ENCODE results near the gene ARHGAP35. TPM values are rescaled to one million over a fixed set of nuclear protein-coding genes. Genes with fewer than 3 reads are reported as not detected.

ARHGAP35 gene
- total RNA-seq, 1 donor from 2014 or later = 70.2 TPM

- no peak for DNase-seq (ENCODE audit: low spot score)
- no peaks in the 10 kb centered on the region for H3K36me3 Mint-ChIP-seq (ENCODE audit: low read depth)
- H3K4me1 Mint-ChIP-seq (ENCODE audit: low read depth) = peaks cover 11% of the 10 kb centered on the region
- H3K27ac Mint-ChIP-seq (ENCODE audit: unreplicated experiment) = no peak overlapping the region
- no peak overlapping the region for H3K4me3 Mint-ChIP-seq (ENCODE audit: unreplicated experiment)
- H3K9me3 Mint-ChIP-seq (ENCODE audit: low read depth) = no peaks in the 10 kb centered on the region
- no peaks in the 10 kb centered on the region for H3K27me3 Mint-ChIP-seq (ENCODE audit: low read depth)
- TF ChIP-seq CTCF (IDR thresholded peaks at IDR 0.05) = no peak
These were observed 35.1 kb upstream of the ARHGAP35 start for GRCh38 chr19:46825731-46826055.

GRCh38 chr19:46828484-46828883, 32.3 kb upstream of the ARHGAP35 start:
- Mint-ChIP-seq H3K4me3 (ENCODE audit: unreplicated experiment) (no peak overlapping the region), H3K27ac (ENCODE audit: unreplicated experiment) (no peak overlapping the region), H3K9me3 (ENCODE audit: low read depth) (no peaks in the 10 kb centered on the region), H3K36me3 (ENCODE audit: low read depth) (no peaks in the 10 kb centered on the region), H3K27me3 (ENCODE audit: low read depth) (no peaks in the 10 kb centered on the region), H3K4me1 (ENCODE audit: low read depth) (peaks cover 11% of the 10 kb centered on the region)
- no peak for TF ChIP-seq CTCF (IDR thresholded peaks at IDR 0.05)
- DNase-seq (ENCODE audit: low spot score) = no peak

DNA sequence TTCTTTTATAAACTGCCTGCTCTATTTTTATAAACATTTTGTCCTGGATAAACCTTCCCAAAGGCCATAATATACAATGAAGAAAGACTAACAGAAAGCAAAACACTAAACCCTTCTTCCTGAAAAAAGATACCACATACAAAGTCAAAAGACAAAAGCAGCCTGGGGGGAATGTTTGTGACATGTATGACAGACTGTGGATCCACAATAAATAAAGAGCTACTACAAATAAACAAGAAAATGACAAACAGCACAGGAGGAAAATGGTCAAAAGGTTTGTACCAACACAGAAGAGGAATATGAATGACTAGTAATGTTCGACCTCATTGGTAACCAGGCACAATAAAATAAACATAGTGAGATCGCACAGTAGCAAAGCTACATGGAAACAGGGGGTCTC, 29.9 kb upstream of the ARHGAP35 start:
- TF ChIP-seq CTCF (IDR thresholded peaks at IDR 0.05) = no peak
- DNase-seq (ENCODE audit: low spot score) = no peak
- H3K4me3 Mint-ChIP-seq (ENCODE audit: unreplicated experiment) = no peak overlapping the region
- H3K27me3 Mint-ChIP-seq (ENCODE audit: low read depth) = no peaks in the 10 kb centered on the region
- H3K9me3 Mint-ChIP-seq (ENCODE audit: low read depth) = no peaks in the 10 kb centered on the region
- no peak overlapping the region for H3K27ac Mint-ChIP-seq (ENCODE audit: unreplicated experiment)
- H3K36me3 Mint-ChIP-seq (ENCODE audit: low read depth) = no peaks in the 10 kb centered on the region
- peaks cover 11% of the 10 kb centered on the region for H3K4me1 Mint-ChIP-seq (ENCODE audit: low read depth)

DNA sequence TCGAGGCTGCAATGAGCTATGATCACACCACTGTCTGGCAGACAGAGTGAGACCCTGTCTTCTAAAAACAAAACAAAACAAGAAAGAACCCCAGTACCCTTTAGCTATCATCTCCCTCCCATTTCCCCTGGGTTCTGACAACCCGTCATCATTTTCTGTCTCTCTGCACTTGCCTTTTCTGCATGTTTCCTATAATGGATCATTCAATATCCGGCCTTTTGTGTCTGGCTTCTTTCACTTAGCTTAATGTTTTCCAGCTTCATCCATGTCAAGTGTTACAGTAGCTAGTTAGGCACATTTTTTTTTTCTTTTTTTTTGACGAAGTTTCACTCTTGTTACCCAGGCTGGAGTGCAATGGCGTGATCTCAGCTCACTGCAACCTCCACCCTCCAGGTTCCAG, 26.7 kb upstream of the ARHGAP35 start:
- H3K36me3 Mint-ChIP-seq (ENCODE audit: low read depth) = peaks cover 8% of the 10 kb centered on the region
- H3K9me3 Mint-ChIP-seq (ENCODE audit: low read depth) = no peaks in the 10 kb centered on the region
- no peak overlapping the region for H3K4me3 Mint-ChIP-seq (ENCODE audit: unreplicated experiment)
- peaks cover 8% of the 10 kb centered on the region for H3K4me1 Mint-ChIP-seq (ENCODE audit: low read depth)
- DNase-seq (ENCODE audit: low spot score) = no peak
- H3K27ac Mint-ChIP-seq (ENCODE audit: unreplicated experiment) = no peak overlapping the region
- H3K27me3 Mint-ChIP-seq (ENCODE audit: low read depth) = no peaks in the 10 kb centered on the region
- no peak for TF ChIP-seq CTCF (IDR thresholded peaks at IDR 0.05)

DNA sequence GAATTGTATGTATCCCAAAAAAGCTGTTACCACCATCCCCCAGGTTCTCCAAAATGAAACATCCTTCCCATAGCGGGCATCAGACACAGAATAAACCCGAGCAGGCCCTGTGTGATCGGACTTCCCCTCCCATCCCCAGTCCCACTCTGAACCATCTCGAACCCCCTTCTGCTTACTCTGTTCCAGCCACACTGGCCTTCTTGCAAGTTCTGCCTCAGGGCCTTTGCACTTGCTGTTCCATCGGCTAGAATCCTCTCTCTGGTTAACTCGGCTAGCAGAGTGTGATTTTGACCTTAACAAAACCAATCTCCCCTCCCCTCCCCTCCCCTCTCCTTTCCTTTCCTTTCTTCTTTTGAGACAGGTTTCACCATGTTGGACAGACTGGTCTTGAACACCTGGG, 25.8 kb upstream of the ARHGAP35 start:
- Mint-ChIP-seq H3K36me3 (ENCODE audit: low read depth) (peaks cover 10% of the 10 kb centered on the region), H3K4me3 (ENCODE audit: unreplicated experiment) (no peak overlapping the region), H3K9me3 (ENCODE audit: low read depth) (no peaks in the 10 kb centered on the region), H3K27ac (ENCODE audit: unreplicated experiment) (no peak overlapping the region), H3K4me1 (ENCODE audit: low read depth) (peaks cover 1% of the 10 kb centered on the region), H3K27me3 (ENCODE audit: low read depth) (no peaks in the 10 kb centered on the region)
- no peak for TF ChIP-seq CTCF (IDR thresholded peaks at IDR 0.05)
- no peak for DNase-seq (ENCODE audit: low spot score)

Data from chondrocyte (in vitro differentiated cells).